SK-MEL-5 (cell line): ENCODE measurements around the gene CCL19. TPM values are rescaled to one million over a fixed set of nuclear protein-coding genes. Genes with fewer than 3 reads are reported as not detected.

ENCODE experiments used
- DNase-seq: peaks from one replicate; pipeline ENCODE4 v3.0.0-alpha.2; 2016; ENCODE audit warnings: low read depth, low spot score
- in situ Hi-C: cut with HindIII; loops from 2 replicates; pipeline ENCODE4 v1.10.0; 2016; ENCODE audit warnings: low sequenced_read_pairs, high pct_unique_total_duplicates, low pct_unique_long_range_greater_than_20kb
- total RNA-seq: library from RNA; depleted of rRNA; stranded (reverse); fragments of >200 nt; shearing (Covaris generic); gene quantifications from 2 replicates; pipeline ENCODE4 v1.2.3, GENCODE V29; 2014

The CCL19 gene
- total RNA-seq, 1 experiment from 2014 or later, result not detected

GRCh38 chr9:34701769-34702736, 11.0 kb upstream of the CCL19 start:
- in situ Hi-C loops, result no loop called here

GRCh38 chr9:34701023-34701768, 10.1 kb upstream of the CCL19 start:
- DNase-seq, result peak; percentile 63
- in situ Hi-C loops, result no loop called here

More at GRCh38 chr9:34701769-34702736, 11.0 kb upstream of the CCL19 start:
- DNase-seq, result peak; percentile 71

- in situ Hi-C loops, result no loop called here
- no peak for DNase-seq
Measured at GRCh38 chr9:34694811-34695210, 3.7 kb upstream of the CCL19 start.

GRCh38 chr9:34693560-34693959, 2.5 kb upstream of the CCL19 start:
- in situ Hi-C loops, result no loop called here

GRCh38 chr9:34691936-34692315, 850 bp upstream of the CCL19 start:
- DNase-seq, result no peak
- in situ Hi-C loops, result no loop called here

More at GRCh38 chr9:34693560-34693959, 2.5 kb upstream of the CCL19 start:
- DNase-seq, result no peak

- no peak for DNase-seq
- in situ Hi-C loops, result no loop called here
Measured at GRCh38 chr9:34689512-34689911, 1.6 kb downstream of the CCL19 start.

- no peak for DNase-seq
- in situ Hi-C loops, result no loop called here
Measured at GRCh38 chr9:34689116-34689470, 2.0 kb downstream of the CCL19 start.

GRCh38 chr9:34688329-34689115, 2.6 kb downstream of the CCL19 start:
- no peak for DNase-seq
- in situ Hi-C loops, result no loop called here

GRCh38 chr9:34687276-34688030, 3.6 kb downstream of the CCL19 start:
- no peak for DNase-seq
- in situ Hi-C loops, result no loop called here

GRCh38 chr9:34686732-34687131, 4.3 kb downstream of the CCL19 start:
- no peak for DNase-seq
- in situ Hi-C loops, result no loop called here

GRCh38 chr9:34686231-34686630, 4.8 kb downstream of the CCL19 start:
- in situ Hi-C loops, result no loop called here

GRCh38 chr9:34685591-34685990, 5.5 kb downstream of the CCL19 start:
- no peak for DNase-seq
- in situ Hi-C loops, result no loop called here

More at GRCh38 chr9:34686231-34686630, 4.8 kb downstream of the CCL19 start:
- no peak for DNase-seq

GRCh38 chr9:34684816-34685215, 6.3 kb downstream of the CCL19 start:
- DNase-seq, result no peak
- in situ Hi-C loops, result no loop called here

- no peak for DNase-seq
- in situ Hi-C loops, result no loop called here
Measured at GRCh38 chr9:34684145-34684544, 6.9 kb downstream of the CCL19 start.

- no peak for DNase-seq
- in situ Hi-C loops, result no loop called here
Measured at GRCh38 chr9:34675869-34676268, 15.2 kb downstream of the CCL19 start.

- in situ Hi-C loops, result no loop called here
- DNase-seq, result peak; percentile 89
Measured at GRCh38 chr9:34675048-34675714, 15.9 kb downstream of the CCL19 start.

- in situ Hi-C loops, result no loop called here
- DNase-seq, result no peak
Measured at GRCh38 chr9:34674440-34674839, 16.6 kb downstream of the CCL19 start.
